Activated effector memory CD4-positive, alpha-beta T cell treated with anti-CD3 and anti-CD28 coated beads, Interleukin-2, amount 50 U/mL, for 16 hours (primary cell): Measurements from ENCODE around the gene TMTC2.

Experiments used
- DNase-seq: peaks from one replicate; pipeline ENCODE4 v3.0.0-alpha.2; 2020

The TMTC2 gene

GRCh38 chr12:83156815-83157214 is 470.1 kb downstream of the TMTC2 start:
- no peak for DNase-seq

GRCh38 chr12:83157604-83158003 is 470.9 kb downstream of the TMTC2 start:
- DNase-seq = no peak

GRCh38 chr12:83158613-83159207 is 472.0 kb downstream of the TMTC2 start:
- no peak for DNase-seq

- DNase-seq = no peak
These were observed 474.8 kb downstream of the TMTC2 start for GRCh38 chr12:83161456-83161855.

GRCh38 chr12:83168751-83169150 is 482.0 kb downstream of the TMTC2 start:
- no peak for DNase-seq

- no peak for DNase-seq
These were observed 485.7 kb downstream of the TMTC2 start for GRCh38 chr12:83172441-83172840.

GRCh38 chr12:83172866-83173649 is 486.4 kb downstream of the TMTC2 start:
- DNase-seq = no peak

- no peak for DNase-seq
These were observed 493.3 kb downstream of the TMTC2 start for GRCh38 chr12:83179999-83180398.

- no peak for DNase-seq
These were observed 494.4 kb downstream of the TMTC2 start for GRCh38 chr12:83181074-83181473.

- no peak for DNase-seq
These were observed 496.4 kb downstream of the TMTC2 start for GRCh38 chr12:83183132-83183531.
